Mucosa of stomach (tissue), 1 donor: ENCODE results near the gene BFSP1.
A peak's percentile ranks its signal among the peaks of the same experiment; 100 is the strongest.

Experiments
- H3K27me3 ChIP-seq: one replicate; pipeline ENCODE4 v1.7.0; 2013; ENCODE audit warnings: mild to moderate bottlenecking, low read length; ENCODE audit not compliant: control insufficient read depth, insufficient read depth
- H3K36me3 ChIP-seq: one replicate; pipeline ENCODE4 v1.7.0; 2013; ENCODE audit warnings: low read length; ENCODE audit not compliant: control insufficient read depth, insufficient read depth
- H3K4me1 ChIP-seq: one replicate; pipeline ENCODE4 v1.7.0; 2013; ENCODE audit warnings: mild to moderate bottlenecking, low read length; ENCODE audit not compliant: control insufficient read depth, insufficient read depth
- H3K4me3 ChIP-seq: one replicate; pipeline ENCODE4 v1.7.0; 2013; ENCODE audit warnings: low read length
- H3K9ac ChIP-seq: one replicate; pipeline ENCODE4 v1.7.0; 2013; ENCODE audit warnings: mild to moderate bottlenecking, low read length, moderate library complexity
- H3K9me3 ChIP-seq: one replicate; pipeline ENCODE4 v1.7.0; 2013; ENCODE audit warnings: mild to moderate bottlenecking, low read length, moderate library complexity; ENCODE audit not compliant: control insufficient read depth
- donor health status: Pancreatic carcinoma.

Gene BFSP1

DNA sequence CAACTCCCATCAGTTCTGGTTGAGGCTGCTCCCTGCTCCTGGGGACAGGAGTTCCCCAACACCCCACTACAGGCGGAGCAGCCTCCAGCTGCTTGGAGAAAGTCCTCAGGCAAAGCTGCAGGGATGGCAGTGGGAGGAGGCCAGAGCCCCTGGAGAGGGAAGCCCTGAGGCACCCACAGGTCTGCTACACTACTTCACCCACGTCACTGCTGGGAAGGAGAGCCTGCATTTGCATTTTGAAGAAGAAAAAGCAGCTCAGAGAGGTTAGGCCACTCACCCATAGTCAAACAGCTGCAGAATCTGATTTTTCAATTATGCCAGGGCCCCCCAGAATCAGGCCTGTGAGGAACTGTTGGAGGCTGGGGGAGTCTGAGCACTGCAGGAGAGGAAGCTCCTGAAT, 17.2 kb downstream of the BFSP1 start:
- Histone ChIP-seq H3K27me3 (no peaks in the 10 kb centered on the region), H3K4me1 (no peaks in the 10 kb centered on the region), H3K4me3 (no peak overlapping the region), H3K36me3 (no peaks in the 10 kb centered on the region), H3K9me3 (no peaks in the 10 kb centered on the region), H3K9ac (no peak overlapping the region)

DNA sequence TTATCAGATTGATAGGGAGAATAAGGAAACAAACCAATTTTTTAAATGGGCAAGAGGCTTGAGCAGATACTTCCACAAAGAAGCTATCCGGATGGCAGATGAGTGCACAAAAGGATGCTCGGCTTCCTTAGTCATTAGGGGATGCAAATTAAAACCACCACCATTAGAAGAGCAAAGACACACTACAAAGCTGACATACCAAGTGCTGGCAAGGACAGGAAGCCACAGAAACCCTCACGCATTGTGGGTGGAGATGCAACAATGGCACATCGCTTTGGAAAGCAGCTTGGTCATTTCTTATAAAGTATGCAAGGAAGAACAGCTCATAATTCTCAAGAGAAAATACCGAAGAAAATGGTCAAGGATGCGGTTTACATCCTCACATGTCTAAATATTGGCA, 19.8 kb downstream of the BFSP1 start:
- H3K4me1 ChIP-seq: no peaks in the 10 kb centered on the region
- H3K36me3 ChIP-seq: no peaks in the 10 kb centered on the region
- H3K4me3 ChIP-seq: no peak overlapping the region
- no peak overlapping the region for H3K9ac ChIP-seq
- no peaks in the 10 kb centered on the region for H3K9me3 ChIP-seq
- H3K27me3 ChIP-seq: no peaks in the 10 kb centered on the region

DNA sequence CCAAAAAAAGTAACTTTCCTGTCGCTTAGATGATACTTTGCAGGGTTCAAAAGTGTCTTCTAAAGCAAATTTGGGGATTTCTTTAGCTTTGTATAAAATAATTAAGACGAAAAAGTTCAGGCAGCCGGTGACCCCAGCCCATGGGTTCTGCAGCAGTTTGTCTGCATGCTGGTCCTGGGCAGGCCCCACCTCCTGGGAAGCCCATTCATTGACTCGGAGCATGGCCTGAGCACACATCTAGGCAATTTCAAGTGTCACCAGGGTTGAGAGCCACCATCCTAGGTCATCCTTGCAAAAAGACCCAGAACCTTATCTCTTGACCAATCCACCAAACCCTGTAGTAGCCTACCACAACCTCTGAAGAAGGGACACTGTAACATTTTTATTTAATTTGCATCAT, 20.6 kb downstream of the BFSP1 start:
- Histone ChIP-seq H3K9ac (no peak overlapping the region), H3K27me3 (no peaks in the 10 kb centered on the region), H3K36me3 (no peaks in the 10 kb centered on the region), H3K4me3 (no peak overlapping the region), H3K9me3 (no peaks in the 10 kb centered on the region), H3K4me1 (peaks cover 2% of the 10 kb centered on the region)

DNA sequence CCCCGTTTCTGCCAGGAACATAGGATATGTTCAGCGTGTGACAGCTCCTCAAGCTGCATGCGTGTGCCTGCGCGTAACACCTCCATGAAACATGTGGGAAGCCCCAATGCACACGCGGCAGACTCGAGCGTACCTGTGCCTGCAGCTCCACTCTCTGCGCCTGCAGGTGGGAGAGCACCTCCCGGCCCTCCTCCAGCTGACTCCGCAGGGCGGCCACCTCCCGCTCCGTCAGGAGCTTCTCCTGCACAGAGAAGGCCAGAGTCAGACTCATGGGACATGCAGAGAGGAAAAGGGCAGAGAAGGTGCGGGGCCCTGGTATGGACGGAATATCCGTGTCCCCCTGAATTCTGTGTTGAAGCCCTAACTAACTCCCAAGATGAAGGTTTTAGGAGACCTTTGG, 22.4 kb downstream of the BFSP1 start:
- H3K27me3 ChIP-seq: no peaks in the 10 kb centered on the region
- no peak overlapping the region for H3K4me3 ChIP-seq
- no peaks in the 10 kb centered on the region for H3K36me3 ChIP-seq
- no peak overlapping the region for H3K9ac ChIP-seq
- peaks cover 4% of the 10 kb centered on the region for H3K4me1 ChIP-seq
- H3K9me3 ChIP-seq: no peaks in the 10 kb centered on the region

DNA sequence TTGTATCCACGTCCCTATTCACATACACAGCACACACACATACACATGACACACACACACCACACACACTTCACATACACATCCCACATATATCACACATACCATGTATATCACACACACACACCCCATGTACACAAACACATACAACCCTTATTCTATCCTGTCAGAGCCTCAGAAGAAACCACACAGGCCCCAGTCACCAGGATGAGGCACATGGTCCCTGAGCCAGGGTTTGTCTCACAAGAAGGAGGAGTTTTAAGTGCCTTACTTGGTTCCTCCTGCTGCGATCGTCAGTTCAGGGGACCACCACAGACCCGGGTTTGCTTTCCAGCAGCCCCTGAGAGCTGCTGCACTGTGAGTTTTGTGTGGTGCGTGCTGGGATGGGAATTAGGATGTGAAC, 23.6 kb downstream of the BFSP1 start:
- Histone ChIP-seq H3K9me3 (no peaks in the 10 kb centered on the region), H3K4me1 (peaks cover 4% of the 10 kb centered on the region), H3K4me3 (no peak overlapping the region), H3K27me3 (no peaks in the 10 kb centered on the region), H3K36me3 (no peaks in the 10 kb centered on the region), H3K9ac (no peak overlapping the region)

DNA sequence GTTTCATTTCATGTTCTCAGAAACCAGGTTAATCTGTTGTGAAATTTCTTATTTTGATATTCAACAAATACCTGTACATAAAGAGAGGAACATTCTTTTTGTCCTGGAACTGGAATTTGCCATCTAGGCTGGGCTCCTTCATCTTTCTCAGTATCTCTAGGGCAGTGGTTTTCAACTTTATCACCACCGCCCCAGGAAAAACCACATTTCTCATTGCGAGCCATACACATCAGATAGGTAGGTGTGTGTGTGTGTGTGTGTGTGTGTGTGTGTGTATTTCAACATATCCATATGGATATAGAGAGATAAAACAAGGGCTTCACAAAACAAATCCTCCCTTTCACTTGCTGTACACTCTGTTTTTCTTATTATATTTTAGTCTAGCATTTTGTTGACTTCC, 24.1 kb downstream of the BFSP1 start:
- Histone ChIP-seq H3K4me1 (peaks cover 4% of the 10 kb centered on the region), H3K4me3 (no peak overlapping the region), H3K27me3 (no peaks in the 10 kb centered on the region), H3K9ac (no peak overlapping the region), H3K9me3 (no peaks in the 10 kb centered on the region), H3K36me3 (no peaks in the 10 kb centered on the region)

DNA sequence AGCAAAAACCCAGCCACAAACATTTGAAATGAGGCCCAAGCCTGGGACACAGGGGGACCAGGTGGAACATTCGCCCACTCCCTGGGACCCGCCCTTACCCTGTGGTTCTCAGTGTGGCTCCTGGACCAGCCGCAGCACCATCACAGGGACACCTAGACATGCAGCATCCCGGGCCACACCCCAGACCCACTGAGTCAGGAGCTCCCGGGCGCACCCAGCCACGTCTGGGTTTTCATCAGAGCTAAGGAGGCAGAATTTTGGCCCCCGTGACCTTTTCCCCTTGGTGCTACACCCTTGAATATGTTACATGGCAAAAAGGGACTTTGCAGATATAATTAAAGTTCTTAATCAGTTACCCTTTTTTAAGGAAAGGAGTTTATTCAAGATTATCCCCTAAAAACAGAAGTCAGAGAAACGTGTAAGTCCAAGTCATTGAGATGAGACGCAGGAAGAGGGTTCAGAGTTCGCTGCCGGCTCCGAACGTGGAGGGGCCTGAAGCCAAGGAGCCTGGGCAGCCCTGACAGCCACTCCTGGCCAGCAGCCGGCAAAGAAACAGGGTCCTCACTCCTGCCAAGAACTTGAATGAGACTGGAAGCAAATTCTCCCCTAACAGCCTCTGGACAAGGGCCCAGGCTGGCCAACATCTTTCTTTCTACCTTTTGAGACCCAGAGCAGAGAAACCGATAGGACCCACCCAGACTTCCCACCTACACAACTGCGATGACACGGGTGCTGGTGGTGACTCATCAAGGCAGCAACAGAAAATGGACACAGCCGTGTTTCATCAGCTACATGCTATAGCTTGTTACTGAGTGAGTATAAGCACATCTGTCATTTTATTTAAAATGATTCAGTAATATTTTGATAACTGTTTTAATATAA, 25.3 kb downstream of the BFSP1 start:
- no peaks in the 10 kb centered on the region for H3K9me3 ChIP-seq
- peak overlapping the region; percentile 45 for H3K9ac ChIP-seq
- peaks cover 4% of the 10 kb centered on the region for H3K4me1 ChIP-seq
- H3K4me3 ChIP-seq: no peak overlapping the region
- H3K27me3 ChIP-seq: no peaks in the 10 kb centered on the region
- no peaks in the 10 kb centered on the region for H3K36me3 ChIP-seq

DNA sequence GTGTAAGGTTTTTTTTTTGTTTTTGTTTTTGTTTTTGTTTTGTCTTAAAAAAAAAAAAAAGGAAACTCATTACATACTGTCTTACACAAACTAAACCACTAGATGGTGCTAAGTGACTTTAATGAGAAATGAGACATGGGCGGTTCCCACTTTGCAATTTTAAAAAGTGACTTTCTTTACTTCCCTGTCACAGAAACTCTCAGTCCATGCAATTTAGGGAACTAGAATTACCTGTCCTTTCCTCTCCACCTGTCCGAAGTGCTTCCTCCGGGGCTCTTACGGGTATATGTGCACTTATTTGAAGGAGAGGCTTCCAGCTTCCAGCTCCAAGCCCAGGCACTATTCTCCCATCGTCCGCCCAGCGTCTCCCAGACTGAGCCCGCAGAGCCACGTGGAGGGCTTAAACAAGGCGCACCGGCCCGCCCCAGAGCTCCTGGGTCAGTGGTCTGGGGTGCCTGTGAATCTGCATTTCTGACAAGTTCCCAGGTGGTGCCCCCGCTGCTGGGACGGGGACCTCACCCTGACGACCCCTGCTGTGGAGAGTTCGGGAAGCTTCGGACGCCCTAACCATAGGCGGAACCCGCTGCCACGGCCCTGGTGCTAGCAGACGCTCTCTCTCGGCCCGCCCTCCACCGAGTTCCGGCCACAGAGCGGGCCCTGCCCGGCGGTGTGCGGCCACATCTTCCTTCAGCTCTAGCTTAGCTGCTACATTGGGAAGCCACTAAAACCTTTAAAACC, 26.1 kb downstream of the BFSP1 start:
- Histone ChIP-seq H3K4me3 (peak overlapping the region; percentile 60), H3K9ac (peak overlapping the region; percentile 45), H3K27me3 (no peaks in the 10 kb centered on the region), H3K4me1 (peaks cover 4% of the 10 kb centered on the region), H3K36me3 (no peaks in the 10 kb centered on the region), H3K9me3 (no peaks in the 10 kb centered on the region)

DNA sequence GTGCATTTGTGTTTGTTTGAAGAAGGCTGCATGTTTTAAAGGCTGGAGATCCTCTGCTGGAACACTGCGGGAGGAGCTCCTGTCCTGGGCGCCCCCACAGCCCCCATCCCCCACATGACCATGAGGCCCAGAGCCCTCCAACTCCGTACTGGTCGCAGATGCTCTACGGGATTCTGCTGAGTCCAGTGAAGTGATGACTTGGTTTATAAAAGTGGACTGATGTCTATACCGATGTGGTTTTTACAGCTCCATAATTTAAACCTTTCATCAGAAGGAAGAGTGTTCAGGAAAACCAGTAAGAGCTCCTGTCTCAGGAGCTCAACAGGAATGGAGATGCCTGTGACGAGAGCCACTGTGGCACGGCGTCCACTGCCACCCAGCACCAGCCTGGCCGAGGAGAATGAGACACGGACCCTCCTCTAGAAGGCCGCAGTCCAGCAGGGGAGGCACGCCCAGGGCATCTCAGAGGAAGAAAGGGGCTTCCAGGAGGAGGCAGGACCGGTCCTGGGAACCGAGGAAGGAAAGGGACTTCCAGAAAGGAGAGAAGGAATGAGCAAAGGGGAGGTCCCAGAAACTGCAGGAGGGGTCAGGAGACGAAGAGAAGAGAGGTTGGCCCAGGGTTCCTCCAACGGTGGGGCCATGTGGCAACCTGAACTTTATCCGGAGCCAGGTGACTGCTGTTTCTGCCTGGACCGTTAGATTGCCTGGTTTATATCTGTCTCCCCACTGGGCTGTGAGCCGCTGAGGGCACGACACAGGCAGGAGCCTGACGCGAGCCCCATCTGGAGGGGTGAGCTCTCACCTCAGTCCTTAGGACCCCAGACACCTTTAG, 26.9 kb downstream of the BFSP1 start:
- Histone ChIP-seq H3K4me1 (peaks cover 4% of the 10 kb centered on the region), H3K36me3 (no peaks in the 10 kb centered on the region), H3K27me3 (no peaks in the 10 kb centered on the region), H3K9ac (no peak overlapping the region), H3K9me3 (no peaks in the 10 kb centered on the region), H3K4me3 (no peak overlapping the region)

DNA sequence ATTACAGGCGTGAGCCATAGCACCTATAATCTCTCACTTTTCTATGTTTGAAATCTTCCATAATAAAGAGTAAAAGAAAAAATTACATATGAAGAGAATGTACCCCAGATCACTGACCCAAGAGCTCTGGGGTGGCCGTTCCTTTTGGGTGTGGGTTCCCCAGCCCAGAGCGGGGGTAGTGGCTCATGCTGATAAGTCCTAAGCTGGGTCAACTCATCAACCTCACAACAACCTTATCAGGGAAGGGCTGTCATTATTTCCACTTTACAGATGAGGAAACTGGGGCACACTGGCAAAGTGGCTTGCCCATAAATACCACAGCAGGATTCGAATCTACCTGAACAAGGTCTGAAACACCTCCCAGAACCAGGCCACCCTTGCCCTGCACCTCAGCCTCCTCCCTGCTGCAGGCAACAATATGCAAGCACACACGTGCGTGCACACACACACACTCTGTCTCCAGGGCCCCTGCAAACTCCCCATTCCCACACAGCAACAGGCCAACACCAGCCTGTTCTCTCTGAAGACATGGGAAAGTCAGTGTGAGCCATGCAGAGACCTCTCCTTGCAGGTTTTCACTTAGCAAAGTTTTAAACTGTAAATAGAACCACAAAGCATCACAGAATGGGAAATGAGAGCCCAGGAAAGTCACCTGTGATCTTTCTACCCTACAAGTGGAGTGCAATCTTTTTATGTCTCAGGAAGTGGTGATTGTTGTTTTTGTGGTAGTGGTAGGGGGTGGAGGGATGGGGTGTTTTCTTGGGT, 27.7 kb downstream of the BFSP1 start:
- Histone ChIP-seq H3K9ac (no peak overlapping the region), H3K36me3 (no peaks in the 10 kb centered on the region), H3K4me3 (no peak overlapping the region), H3K9me3 (no peaks in the 10 kb centered on the region), H3K27me3 (no peaks in the 10 kb centered on the region), H3K4me1 (peaks cover 4% of the 10 kb centered on the region)

DNA sequence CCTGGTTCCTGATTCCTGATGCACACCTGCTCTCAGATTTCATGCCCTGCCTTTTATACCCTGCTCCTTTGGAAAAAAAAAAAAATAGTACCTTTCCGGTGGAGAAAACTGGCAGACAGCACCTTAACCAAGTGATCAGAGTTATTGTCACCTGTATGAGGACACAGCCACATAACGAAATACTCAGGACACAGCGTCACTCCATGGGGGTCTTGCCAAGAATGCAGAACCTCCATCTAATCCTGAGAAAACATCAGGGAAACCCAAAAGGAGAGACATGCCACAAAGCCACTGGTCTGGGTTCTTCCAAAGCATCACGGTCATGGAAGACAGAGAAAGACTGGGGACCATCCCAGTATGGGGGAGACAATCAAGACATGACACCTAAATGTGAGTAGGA, 29.1 kb downstream of the BFSP1 start:
- Histone ChIP-seq H3K4me3 (no peak overlapping the region), H3K4me1 (peaks cover 4% of the 10 kb centered on the region), H3K27me3 (no peaks in the 10 kb centered on the region), H3K9me3 (no peaks in the 10 kb centered on the region), H3K36me3 (no peaks in the 10 kb centered on the region), H3K9ac (no peak overlapping the region)
